ENCODE results near the gene LOXL1. TPM values are rescaled to one million over a fixed set of nuclear protein-coding genes. Genes with fewer than 3 reads are reported as not detected.

Gene LOXL1
- total RNA-seq, 1 donor from 2014 or later, result 280 TPM

- H3K27me3 Mint-ChIP-seq (ENCODE audit: low read depth, unreplicated experiment), result no peaks in the 10 kb centered on the region
- H4K20me1 ChIP-seq (ENCODE audit: insufficient read depth, low read length), result peaks cover 6% of the 10 kb centered on the region
- H3K79me2 ChIP-seq (ENCODE audit: insufficient read depth, low read length), result peaks cover 9% of the 10 kb centered on the region
- H3K27me3 ChIP-seq (ENCODE audit: insufficient read depth, low read length), result no peaks in the 10 kb centered on the region
- H3K9ac ChIP-seq (ENCODE audit: low read length), result no peak overlapping the region
- H3K27ac ChIP-seq (ENCODE audit: low read depth, low read length), result no peak overlapping the region
- H3K27ac Mint-ChIP-seq (ENCODE audit: unreplicated experiment), result peak overlapping the region; percentile 10
- H3K9me3 Mint-ChIP-seq (ENCODE audit: unreplicated experiment), result no peaks in the 10 kb centered on the region
- no peak overlapping the region for H3K4me3 Mint-ChIP-seq (ENCODE audit: unreplicated experiment)
- no peak overlapping the region for H2AFZ ChIP-seq (ENCODE audit: low read depth, low read length)
- no peak overlapping the region for H3K4me2 ChIP-seq (ENCODE audit: low read length)
- no peak overlapping the region for H3K4me3 ChIP-seq (ENCODE audit: insufficient read depth, low read depth, low read length)
- peaks cover 47% of the 10 kb centered on the region for H3K4me1 Mint-ChIP-seq (ENCODE audit: low read depth, unreplicated experiment)
- DNase-seq (ENCODE audit: low read depth), result no peak
- peaks cover 44% of the 10 kb centered on the region for H3K36me3 ChIP-seq (ENCODE audit: insufficient read depth, low read length)
- peaks cover 28% of the 10 kb centered on the region for H3K36me3 Mint-ChIP-seq (ENCODE audit: low read depth, unreplicated experiment)
- no peaks in the 10 kb centered on the region for H3K9me3 ChIP-seq (ENCODE audit: insufficient read depth, low read depth, low read length)
- TF ChIP-seq CTCF (IDR thresholded peaks at IDR 0.05; ENCODE audit: insufficient read depth, low read depth, low read length) (no peak), EZH2 (IDR thresholded peaks at IDR 0.05; ENCODE audit: insufficient read depth, low read length) (no peak)
- FAIRE-seq, result no peak
- H3K4me1 ChIP-seq (ENCODE audit: insufficient read depth, low read length), result peaks cover 19% of the 10 kb centered on the region
Measured at GRCh38 chr15:73949496-73949895, 23.2 kb downstream of the LOXL1 start.

GRCh38 chr15:73950479-73950830 lies 24.2 kb downstream of the LOXL1 start:
- Histone ChIP-seq H3K79me2 (ENCODE audit: insufficient read depth, low read length) (no peaks in the 10 kb centered on the region), H3K4me3 (ENCODE audit: insufficient read depth, low read depth, low read length) (no peak overlapping the region), H3K4me1 (ENCODE audit: insufficient read depth, low read length) (peaks cover 17% of the 10 kb centered on the region), H3K9me3 (ENCODE audit: insufficient read depth, low read depth, low read length) (no peaks in the 10 kb centered on the region), H3K27me3 (ENCODE audit: insufficient read depth, low read length) (no peaks in the 10 kb centered on the region), H3K4me2 (ENCODE audit: low read length) (no peak overlapping the region), H2AFZ (ENCODE audit: low read depth, low read length) (no peak overlapping the region), H3K27ac (ENCODE audit: low read depth, low read length) (peak overlapping the region; percentile 83), H4K20me1 (ENCODE audit: insufficient read depth, low read length) (peaks cover 6% of the 10 kb centered on the region), H3K36me3 (ENCODE audit: insufficient read depth, low read length) (peaks cover 39% of the 10 kb centered on the region), H3K9ac (ENCODE audit: low read length) (peak overlapping the region; percentile 76)
- Mint-ChIP-seq H3K4me1 (ENCODE audit: low read depth, unreplicated experiment) (peaks cover 38% of the 10 kb centered on the region), H3K27me3 (ENCODE audit: low read depth, unreplicated experiment) (no peaks in the 10 kb centered on the region), H3K36me3 (ENCODE audit: low read depth, unreplicated experiment) (peaks cover 25% of the 10 kb centered on the region), H3K4me3 (ENCODE audit: unreplicated experiment) (no peak overlapping the region), H3K27ac (ENCODE audit: unreplicated experiment) (peak overlapping the region; percentile 88), H3K9me3 (ENCODE audit: unreplicated experiment) (no peaks in the 10 kb centered on the region)
- no peak for DNase-seq (ENCODE audit: low read depth)
- TF ChIP-seq CTCF (IDR thresholded peaks at IDR 0.05; ENCODE audit: insufficient read depth, low read depth, low read length) (no peak), EZH2 (IDR thresholded peaks at IDR 0.05; ENCODE audit: insufficient read depth, low read length) (no peak)
- no peak for FAIRE-seq

GRCh38 chr15:73950831-73951561 lies 24.7 kb downstream of the LOXL1 start:
- no peak overlapping the region for H2AFZ ChIP-seq (ENCODE audit: low read depth, low read length)
- no peak overlapping the region for H3K4me3 ChIP-seq (ENCODE audit: insufficient read depth, low read depth, low read length)
- H3K4me1 ChIP-seq (ENCODE audit: insufficient read depth, low read length), result peaks cover 23% of the 10 kb centered on the region

More at GRCh38 chr15:73950831-73951561, 24.7 kb downstream of the LOXL1 start:
- Mint-ChIP-seq H3K36me3 (ENCODE audit: low read depth, unreplicated experiment) (peaks cover 25% of the 10 kb centered on the region), H3K9me3 (ENCODE audit: unreplicated experiment) (no peaks in the 10 kb centered on the region), H3K27ac (ENCODE audit: unreplicated experiment) (peak overlapping the region; percentile 96), H3K4me3 (ENCODE audit: unreplicated experiment) (peak overlapping the region; percentile 29), H3K4me1 (ENCODE audit: low read depth, unreplicated experiment) (peaks cover 39% of the 10 kb centered on the region), H3K27me3 (ENCODE audit: low read depth, unreplicated experiment) (no peaks in the 10 kb centered on the region)
- peak; percentile 98 for DNase-seq (ENCODE audit: low read depth)
- Histone ChIP-seq H3K79me2 (ENCODE audit: insufficient read depth, low read length) (no peaks in the 10 kb centered on the region), H3K36me3 (ENCODE audit: insufficient read depth, low read length) (peaks cover 39% of the 10 kb centered on the region), H3K27me3 (ENCODE audit: insufficient read depth, low read length) (no peaks in the 10 kb centered on the region), H3K9me3 (ENCODE audit: insufficient read depth, low read depth, low read length) (no peaks in the 10 kb centered on the region), H3K4me2 (ENCODE audit: low read length) (peak overlapping the region; percentile 61), H3K9ac (ENCODE audit: low read length) (peak overlapping the region; percentile 76), H3K27ac (ENCODE audit: low read depth, low read length) (peak overlapping the region; percentile 83), H4K20me1 (ENCODE audit: insufficient read depth, low read length) (peaks cover 6% of the 10 kb centered on the region)
- TF ChIP-seq EZH2 (IDR thresholded peaks at IDR 0.05; ENCODE audit: insufficient read depth, low read length), result no peak
- TF ChIP-seq CTCF (IDR thresholded peaks at IDR 0.05; ENCODE audit: insufficient read depth, low read depth, low read length), result peak; percentile 64
- peak; percentile 17 for FAIRE-seq

Data from astrocyte (in vitro differentiated cells and primary cell).